ENCODE data around the gene MEOX2.

GRCh38 chr7:15602236-15602635 lies 84.2 kb downstream of the MEOX2 start:
- TF ChIP-seq, protein P1, sequence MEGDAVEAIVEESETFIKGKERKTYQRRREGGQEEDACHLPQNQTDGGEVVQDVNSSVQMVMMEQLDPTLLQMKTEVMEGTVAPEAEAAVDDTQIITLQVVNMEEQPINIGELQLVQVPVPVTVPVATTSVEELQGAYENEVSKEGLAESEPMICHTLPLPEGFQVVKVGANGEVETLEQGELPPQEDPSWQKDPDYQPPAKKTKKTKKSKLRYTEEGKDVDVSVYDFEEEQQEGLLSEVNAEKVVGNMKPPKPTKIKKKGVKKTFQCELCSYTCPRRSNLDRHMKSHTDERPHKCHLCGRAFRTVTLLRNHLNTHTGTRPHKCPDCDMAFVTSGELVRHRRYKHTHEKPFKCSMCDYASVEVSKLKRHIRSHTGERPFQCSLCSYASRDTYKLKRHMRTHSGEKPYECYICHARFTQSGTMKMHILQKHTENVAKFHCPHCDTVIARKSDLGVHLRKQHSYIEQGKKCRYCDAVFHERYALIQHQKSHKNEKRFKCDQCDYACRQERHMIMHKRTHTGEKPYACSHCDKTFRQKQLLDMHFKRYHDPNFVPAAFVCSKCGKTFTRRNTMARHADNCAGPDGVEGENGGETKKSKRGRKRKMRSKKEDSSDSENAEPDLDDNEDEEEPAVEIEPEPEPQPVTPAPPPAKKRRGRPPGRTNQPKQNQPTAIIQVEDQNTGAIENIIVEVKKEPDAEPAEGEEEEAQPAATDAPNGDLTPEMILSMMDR (IDR thresholded peaks at IDR 0.05), result no peak
- TF ChIP-seq POLR2A (IDR thresholded peaks at IDR 0.05), result no peak

All from testis (tissue), 2 donors.